Stimulated activated CD4-positive, alpha-beta T cell treated with anti-CD3 and anti-CD28 coated beads, Interleukin-1b, Interleukin-23, amount 100 ng/mL, for 24 hours (primary cell): ENCODE results near the gene CTRL.
"Not testable (repeated sequence)": the region's sequence is repeated elsewhere in the genome, so short reads cannot be mapped to it uniquely, and the experiment has no call there.

Experiments used
- DNase-seq, 4 experiments: peaks; one replicate each; pipeline ENCODE4 v3.0.0-alpha.2; 2020; ENCODE audit warnings: low read depth in 4 of 4, low spot score in 1 of 4

The CTRL gene

GRCh38 chr16:67924140-67924906 is 7.3 kb downstream of the CTRL start:
- no peak for DNase-seq

DNA sequence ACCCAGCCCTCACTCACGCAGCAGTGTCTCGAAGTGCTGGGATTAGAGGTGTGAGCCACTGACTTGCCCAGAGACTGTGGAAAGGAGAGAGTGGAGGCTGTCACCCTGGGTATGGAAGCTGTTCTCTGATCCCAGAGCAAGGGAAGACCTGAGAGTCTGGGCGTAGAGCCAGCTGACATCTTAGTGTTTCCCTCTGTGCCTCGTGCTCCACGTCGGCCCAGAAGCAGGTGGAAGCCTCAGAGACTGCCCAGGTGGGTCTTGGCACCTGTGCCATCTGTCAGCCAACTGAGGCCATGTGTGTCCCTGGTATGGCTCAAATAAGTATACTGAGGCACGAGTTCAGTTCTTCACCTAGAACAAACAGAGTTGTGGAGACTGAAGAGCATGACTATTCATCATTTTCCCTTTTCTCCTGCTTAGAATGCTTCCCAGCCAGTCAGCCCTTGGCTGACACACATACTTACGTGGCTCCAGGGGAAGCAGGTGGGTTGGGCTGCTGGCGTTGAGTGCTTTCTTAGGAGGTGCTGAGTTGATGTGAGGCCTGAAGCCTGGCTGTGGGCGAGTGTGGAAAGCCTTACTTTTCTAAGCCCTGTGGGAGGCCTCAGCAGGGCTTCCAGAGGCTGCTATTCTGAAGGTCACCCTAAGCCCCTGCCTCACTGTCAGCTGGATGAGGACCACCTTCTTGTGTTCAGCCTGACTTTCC is 8.1 kb downstream of the CTRL start:
- DNase-seq = no peak

DNA sequence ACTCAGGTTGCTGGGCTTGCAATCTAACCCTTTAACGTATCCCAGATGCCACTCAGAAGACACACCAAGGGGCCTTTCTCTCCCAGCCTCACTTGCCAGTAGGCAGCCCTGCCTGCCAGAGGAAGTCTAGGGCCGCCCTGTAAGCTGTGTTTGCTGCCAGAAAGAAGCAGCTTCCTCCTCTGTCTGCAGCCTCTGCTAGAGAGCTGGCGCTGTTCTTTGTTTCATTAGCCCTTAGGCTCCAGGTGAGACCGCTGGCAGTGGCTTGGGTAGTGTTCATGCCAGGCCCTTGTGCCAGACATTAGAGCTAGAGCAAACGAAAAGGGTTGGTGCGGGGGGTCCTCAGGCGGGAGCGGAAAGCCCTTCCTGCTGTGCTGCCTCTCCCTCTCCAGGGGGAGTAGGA is 8.9 kb downstream of the CTRL start:
- no peak for DNase-seq

DNA sequence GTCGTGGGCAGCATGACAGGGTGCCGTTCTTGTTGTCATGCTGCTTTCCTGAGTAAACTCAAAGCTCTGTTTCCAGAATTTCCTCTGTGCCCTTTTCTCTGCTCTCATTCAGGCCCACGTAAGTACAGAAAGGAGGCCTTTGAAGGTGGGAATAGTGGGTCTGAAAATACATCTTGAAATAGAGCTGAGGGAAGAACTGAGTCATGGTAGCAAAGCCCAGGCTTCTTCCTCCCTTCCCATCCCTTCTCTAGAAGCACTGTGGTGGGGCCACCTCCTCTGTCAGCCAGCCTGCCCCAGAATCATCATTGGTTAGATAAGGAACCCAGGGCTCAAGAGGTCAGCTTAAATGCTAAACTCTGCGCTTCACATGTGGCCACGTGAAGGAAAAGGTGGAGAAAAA is 9.4 kb downstream of the CTRL start:
- no peak for DNase-seq

DNA sequence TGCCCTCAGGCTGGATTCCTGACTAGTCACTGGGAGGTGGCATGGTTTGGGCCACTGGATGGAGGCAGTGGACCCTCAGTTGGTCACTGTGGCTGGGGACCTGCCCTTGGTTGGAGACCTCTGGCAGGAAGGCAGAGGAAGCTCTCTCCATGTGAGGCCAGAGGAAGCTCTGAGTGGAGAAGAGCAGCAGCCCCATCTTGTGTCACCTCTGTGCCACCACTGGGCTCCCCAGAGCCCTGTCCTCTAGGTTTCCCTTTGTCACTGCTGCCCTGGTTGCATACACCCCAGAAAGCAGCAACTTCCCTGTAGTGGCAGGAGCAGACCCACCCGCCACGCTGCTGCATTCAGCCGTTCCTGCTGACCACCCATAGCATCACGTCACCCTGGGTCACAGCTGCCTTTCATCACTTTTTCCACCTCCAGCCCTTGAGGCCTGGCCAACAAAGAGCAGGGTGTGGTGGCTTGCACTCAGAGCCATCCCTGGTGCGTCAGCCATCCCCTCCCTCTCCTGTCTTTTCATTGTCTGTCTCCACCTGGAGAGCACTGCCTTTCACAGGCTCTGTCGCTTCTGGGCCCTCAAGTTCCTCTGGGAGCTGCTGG is 11.9 kb downstream of the CTRL start:
- DNase-seq = no peak

- peak in 1 of 4 experiments; percentile 48 for DNase-seq
Observed at GRCh38 chr16:67917852-67918236, 13.8 kb downstream of the CTRL start.

DNA sequence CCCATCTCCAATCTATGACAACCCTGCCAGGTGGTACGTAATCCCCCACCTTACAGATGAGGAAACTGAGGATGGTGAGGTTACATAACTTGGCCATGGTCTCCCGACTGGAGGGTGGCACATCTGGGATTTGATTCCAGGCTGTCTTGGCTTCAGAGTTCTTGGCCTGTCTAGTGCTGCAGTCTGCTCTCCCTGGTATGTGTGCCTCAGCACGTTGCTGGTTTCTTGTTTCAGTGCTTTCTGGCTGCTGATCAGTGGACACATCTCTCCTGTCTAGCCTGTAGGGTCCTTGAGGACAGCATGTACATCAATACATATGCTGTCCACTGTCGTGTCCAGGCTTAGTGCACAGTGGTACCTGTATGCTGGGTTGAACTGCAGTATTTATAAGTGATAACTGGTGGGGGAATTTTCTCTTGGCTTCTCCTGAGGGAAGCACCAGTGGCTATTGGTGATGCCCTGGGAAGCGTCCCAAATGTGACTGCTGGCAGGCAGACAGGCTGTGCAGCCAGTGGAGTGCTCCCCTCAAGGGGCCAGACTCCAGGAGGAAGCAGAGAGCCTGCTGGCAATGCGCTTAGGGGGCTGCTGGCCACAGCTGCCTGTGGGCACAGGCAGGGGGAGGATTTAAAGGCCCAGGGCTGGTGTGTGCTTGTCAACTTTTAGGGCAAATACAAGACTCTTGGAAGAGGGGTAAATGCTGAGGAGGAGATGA is 14.4 kb downstream of the CTRL start:
- DNase-seq = no peak

DNA sequence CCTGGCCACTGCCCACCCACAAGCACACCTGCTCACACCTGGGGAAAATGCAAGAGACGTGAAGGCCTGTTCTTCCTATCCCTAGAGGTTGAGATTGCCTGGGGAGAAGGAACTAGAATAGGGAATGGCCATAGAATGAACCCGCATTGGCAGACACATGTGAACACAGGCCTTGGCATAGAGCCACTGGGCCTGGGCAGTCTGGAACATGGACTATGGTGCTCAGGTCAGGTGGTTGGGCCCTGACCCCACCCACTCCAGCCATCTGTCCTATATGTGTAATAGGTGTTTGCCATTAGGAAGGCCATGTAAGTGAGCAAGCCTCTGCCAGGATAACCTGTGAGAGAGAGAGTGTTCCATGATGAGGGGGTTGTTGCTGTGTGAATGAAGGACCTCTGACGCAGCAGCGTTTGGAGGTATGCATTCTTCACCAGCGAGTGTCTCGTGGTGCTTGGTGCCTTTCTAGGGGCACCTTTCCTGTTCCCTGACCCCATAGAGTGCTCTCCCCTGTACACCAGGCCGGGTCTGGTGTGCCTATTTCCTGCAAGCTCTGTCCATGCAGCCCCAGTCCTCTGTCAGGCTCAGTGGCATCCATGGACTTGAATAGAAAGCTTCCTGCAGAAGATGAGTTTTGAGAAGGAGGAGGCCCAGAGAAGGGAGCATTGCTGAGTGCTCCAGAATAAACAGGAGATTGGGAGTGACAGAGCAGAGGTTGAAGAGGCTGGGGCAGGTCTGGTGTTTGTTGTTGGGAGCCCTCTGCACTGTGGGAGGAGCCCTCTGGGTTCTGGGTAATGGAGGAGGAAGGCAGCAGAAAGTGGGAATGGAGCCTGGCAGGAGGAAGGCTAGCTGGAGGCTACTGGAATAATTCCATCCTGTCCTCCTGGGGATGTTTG is 15.6 kb downstream of the CTRL start:
- DNase-seq = no peak

- not testable (repeated sequence) for DNase-seq
Observed at GRCh38 chr16:67915496-67915769, 16.2 kb downstream of the CTRL start.

DNA sequence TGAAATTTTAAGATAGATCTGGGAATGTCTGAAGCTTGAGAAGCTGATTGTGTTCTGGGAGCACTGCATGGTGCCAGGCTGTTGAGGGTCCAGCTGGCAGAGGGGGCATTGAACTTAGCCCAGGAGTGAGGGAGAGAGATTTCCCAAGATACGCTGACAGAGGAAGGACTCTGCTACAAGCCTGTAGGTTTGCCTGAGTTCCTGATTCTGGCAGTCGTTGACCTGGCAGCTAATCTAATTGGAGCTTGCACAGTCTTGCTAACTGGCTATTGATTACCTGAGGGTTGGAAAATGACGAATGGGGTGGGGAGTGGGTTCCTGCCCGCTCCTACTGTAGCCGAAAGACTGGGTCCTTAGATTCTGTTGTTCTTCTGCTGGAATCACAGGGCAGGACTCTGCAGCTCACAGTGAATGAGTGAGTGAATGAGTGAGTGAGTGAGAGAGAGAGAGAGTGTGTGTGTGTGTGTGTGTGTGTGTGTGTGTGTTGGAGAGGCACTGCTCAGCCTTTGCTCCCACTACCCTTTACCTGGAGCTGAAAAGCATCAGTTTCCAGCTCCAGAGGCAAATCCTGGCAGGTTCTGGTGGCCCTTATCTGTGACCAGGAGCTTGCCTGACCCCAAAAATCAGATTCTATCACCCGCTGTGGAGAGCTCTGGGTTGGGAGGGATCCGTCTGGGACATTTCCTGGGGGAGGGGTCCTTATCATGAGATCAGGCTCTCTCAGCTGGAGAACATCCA is 16.7 kb downstream of the CTRL start:
- no peak for DNase-seq

DNA sequence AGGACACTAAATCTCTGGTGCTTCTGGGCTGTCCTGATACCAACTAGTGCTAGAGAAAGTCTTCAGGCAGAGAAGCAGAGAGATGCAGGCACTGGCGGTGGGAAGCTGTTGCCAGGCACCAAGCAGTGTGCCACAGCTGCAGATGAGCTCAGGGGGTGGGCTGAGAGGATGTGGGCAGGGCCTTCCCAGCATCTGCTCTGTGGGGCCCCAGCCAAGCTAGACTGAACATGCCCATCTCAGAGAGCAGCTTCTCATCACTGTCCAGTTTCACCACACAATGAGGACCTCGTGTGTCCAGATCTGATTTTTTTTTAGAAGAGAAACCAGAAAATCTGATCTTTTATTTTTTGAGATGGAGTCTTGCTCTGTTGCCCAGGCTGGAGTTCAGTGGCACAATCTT is 21.5 kb downstream of the CTRL start:
- no peak for DNase-seq

GRCh38 chr16:67909056-67909742 is 22.5 kb downstream of the CTRL start:
- DNase-seq = no peak

DNA sequence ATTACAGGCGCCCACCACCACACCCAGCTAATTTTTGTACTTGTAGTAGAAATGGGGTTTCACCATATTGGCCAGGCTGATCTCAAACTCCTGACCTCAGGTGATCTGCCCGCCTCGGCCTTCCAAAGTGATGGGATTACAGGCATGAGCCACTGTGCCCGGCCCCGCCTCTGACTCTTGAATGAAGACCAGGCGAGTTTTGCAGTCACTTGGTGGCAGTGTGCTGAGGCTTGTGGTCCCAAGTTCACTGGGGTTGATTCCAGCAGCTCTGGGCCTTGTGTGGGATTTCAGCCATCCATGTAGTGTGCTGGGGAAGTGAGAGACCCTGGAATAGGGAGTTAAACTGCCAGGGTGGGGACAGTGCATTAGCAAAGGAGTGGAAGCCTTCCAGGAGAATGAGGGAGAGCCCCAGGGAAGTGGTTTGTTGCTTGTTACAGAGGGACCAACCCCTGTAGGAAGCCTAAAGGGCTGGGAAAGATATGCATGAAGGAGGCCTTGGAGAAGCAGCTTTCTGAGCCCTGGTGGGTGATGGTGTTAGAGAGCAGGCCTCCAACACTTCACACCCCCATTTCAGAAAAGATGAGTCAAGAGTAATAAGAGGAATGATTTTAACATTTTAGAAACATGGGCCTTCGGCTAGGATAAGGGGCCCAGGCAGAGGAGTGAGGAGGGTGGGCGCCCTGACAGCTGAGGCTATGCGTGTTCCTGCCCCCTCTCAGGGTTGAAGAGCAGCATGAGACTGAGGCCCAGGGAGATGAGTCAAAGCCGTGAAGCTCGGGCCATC is 24.1 kb downstream of the CTRL start:
- DNase-seq = no peak

DNA sequence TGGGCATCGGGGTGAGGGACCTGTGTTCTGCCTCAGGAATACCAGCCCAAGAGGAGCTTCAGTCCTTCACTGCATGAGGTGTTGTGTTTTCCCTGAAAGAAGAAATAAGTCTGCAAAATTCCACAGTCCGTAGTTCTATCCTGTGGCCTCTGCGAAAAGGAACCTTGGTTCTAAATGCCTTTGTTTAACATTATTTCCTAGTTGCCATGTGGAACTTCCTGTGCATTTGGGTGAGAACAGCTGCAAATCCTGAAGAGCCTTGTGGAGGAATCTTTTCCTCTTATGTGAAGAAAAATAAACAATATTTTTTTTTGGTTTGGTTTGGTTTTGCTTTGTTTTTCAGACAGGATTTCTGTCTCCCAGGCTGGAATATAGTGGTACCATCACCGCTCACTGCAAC is 28.8 kb downstream of the CTRL start:
- DNase-seq = no peak

DNA sequence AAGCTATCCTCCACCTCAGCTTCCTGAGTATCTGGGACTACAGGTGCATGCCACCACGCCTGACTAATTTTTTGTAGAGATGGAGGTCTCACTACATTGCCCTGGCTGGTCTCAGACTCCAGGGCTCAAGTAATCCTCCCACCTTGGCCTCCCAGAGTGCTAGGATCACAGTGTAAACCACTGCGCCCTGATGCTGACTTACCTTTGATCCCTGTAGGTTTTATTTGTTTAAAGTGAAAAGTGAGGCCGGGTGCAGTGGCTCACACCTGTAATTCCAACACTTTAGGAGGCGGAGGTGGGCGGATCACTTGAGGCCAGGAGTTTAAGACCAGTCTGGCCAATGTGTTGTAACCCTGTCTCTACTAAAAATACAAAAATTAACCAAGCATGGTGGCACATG is 29.9 kb downstream of the CTRL start:
- no peak for DNase-seq

GRCh38 chr16:67897231-67897630 is 34.4 kb downstream of the CTRL start:
- DNase-seq = no peak

DNA sequence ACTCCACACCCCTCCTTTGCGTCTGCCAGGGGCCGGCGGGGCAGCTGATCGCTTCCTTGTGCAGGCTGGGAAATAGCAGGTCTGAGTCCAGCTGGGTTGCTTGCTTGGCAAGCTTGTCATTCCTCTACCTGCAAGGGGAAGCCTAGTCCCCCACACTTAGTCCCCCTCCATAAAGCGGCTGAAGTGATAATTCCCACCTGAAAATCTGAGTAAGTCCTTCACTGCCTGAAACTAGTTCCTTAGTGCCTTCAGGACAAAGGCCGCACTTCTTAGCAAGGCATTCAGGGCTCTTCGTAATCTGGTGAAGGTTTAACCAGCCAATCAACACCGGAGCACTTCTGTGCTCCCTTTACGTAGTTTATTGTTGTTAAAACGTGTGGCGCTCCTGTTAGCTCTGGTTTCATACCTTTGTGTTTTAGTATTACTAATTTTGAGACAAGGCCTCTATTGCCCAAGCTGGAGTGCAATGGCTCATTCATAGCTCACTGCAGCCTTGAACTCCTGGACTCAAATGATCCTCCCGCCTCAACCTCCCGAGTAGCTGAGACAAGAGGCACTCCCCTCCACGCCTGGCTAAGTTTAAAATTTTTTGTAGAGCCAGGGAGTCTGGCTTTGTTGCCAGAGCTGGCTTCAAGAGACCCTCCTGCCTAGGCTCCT is 37.8 kb downstream of the CTRL start:
- DNase-seq = no peak
